Fibroblast of pulmonary artery (primary cell): ENCODE data around the gene SULT4A1.

ENCODE experiments used
- DNase-seq: peaks from one replicate; pipeline ENCODE4 v3.0.0-alpha.2; 2010; ENCODE audit warnings: low read depth
- H3K4me3 ChIP-seq: replicated peaks from 2 replicates; pipeline ENCODE4 v1.5.1; 2011; ENCODE audit warnings: low read depth, mild to moderate bottlenecking, control low read depth, low read length, moderate library complexity
- TF ChIP-seq, protein P1 (sequence below): IDR thresholded peaks from 2 replicates; pipeline ENCODE4 v1.5.1; 2011; ENCODE audit warnings: mild to moderate bottlenecking, control low read depth, low read length, inconsistent platforms; ENCODE audit errors: missing control alignments

SULT4A1 gene

DNA sequence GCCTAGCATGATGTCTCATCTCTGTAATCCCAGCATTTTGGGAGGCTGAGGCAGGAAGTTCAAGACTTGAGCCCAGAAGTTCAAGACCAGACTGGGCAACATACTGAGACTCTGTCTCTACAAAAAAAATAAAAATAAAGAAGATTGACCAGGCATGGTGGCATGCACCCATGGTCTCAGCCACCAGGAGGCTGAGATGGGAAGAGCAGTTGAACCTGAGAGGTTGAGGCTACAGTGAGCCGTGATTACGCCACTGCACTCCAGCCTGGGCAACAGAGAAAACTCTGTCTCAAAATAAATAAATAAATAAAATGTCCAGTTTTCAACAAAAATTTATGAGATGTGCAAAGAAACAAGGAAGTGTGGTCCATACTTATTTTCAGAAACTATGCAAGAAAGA, 78.5 kb downstream of the SULT4A1 start:
- H3K4me3 ChIP-seq, result no peak overlapping the region
- TF ChIP-seq, protein P1, sequence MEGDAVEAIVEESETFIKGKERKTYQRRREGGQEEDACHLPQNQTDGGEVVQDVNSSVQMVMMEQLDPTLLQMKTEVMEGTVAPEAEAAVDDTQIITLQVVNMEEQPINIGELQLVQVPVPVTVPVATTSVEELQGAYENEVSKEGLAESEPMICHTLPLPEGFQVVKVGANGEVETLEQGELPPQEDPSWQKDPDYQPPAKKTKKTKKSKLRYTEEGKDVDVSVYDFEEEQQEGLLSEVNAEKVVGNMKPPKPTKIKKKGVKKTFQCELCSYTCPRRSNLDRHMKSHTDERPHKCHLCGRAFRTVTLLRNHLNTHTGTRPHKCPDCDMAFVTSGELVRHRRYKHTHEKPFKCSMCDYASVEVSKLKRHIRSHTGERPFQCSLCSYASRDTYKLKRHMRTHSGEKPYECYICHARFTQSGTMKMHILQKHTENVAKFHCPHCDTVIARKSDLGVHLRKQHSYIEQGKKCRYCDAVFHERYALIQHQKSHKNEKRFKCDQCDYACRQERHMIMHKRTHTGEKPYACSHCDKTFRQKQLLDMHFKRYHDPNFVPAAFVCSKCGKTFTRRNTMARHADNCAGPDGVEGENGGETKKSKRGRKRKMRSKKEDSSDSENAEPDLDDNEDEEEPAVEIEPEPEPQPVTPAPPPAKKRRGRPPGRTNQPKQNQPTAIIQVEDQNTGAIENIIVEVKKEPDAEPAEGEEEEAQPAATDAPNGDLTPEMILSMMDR, result peak; percentile 11
- DNase-seq, result peak; percentile 6

DNA sequence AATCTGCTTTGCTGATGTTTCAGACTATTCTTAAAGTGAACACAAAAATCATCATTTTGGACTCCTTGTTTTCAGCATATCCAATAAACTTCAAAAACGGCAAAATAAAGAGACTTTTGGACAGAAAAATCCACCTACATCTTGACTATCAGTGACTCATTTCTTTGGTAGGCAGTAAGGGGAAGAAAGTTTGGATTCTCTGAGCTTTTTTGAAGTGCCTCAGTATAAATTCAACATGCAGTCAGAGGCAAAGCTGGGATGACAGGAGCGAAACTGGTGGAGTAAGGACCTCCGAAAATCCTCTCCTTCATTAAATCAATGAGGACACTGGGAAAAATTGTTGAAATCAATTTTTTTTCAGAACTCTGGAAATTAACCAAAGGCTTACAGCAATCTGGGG, 79.9 kb downstream of the SULT4A1 start:
- H3K4me3 ChIP-seq, result no peak overlapping the region
- TF ChIP-seq, protein P1, result no peak
- DNase-seq, result peak; percentile 10

DNA sequence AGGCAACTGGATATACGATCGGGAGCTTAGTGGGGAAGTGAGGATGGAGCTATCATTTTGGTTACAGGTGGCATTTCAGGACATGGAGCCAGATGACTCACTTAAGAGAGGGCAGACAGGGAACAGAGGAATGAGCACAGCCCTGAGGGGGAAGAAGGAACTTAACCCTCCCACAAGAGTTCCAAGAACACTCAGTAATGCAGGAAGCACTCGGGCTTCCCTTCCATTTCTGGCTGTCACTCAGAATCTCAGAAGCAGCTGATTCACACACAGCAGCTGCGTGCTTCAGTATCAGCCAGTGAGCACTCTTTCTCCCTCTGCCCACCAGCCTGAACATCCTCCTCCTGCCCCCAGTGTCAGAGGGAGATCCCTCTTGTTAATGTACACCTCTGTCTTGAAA, 85.0 kb downstream of the SULT4A1 start:
- DNase-seq, result peak; percentile 76
- TF ChIP-seq, protein P1, result no peak
- H3K4me3 ChIP-seq, result no peak overlapping the region

DNA sequence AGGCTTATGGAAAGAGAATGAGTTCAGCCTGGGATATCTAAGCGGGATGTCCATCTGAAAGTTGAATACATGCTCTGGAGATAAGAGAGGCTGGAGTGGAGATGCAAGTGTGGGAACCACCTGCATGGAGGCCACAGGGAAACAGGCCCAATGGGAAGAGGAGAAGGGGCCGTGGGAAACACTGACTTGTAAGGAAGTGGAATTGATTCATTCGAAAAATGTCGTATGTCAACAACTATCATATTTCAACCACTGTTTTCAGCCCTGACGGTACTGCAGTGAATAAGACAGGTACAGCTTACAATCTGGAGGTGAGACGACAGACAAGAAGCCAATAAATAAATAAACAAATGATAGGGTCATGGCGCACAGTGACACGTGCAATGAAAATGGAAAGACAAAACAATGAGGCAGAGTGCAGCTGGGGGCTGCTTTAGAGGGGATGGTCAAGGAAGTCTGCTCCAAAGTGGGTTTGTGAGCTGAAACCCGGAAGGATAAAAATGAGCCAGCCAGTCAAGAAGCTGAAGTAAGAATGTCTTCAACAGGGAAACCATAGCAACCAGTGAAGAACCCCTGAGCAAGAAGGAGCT, 86.1 kb downstream of the SULT4A1 start:
- DNase-seq, result no peak
- TF ChIP-seq, protein P1, result no peak
- no peak overlapping the region for H3K4me3 ChIP-seq
